HepG2 (cell line): ENCODE results near the gene IPO13. TPM values are rescaled to one million over a fixed set of nuclear protein-coding genes. Genes with fewer than 3 reads are reported as not detected.

Source experiments
- HES4 ChIP-seq: sonication (generic); formaldehyde crosslinking; IDR thresholded peaks from 2 replicates; pipeline ENCODE4 v1.9.0; 2021; ENCODE audit warnings: mild to moderate bottlenecking, missing genetic modification reagents, borderline replicate concordance
- MATR3 ChIP-seq: sonication (generic); formaldehyde crosslinking; IDR thresholded peaks from 2 replicates; pipeline ENCODE4 v1.4.0; 2020; ENCODE audit warnings: missing genetic modification reagents
- SCMH1 ChIP-seq: sonication (generic); formaldehyde crosslinking; IDR thresholded peaks from 2 replicates; pipeline ENCODE4 v1.9.0; 2021; ENCODE audit warnings: missing genetic modification reagents, mild to moderate bottlenecking, borderline replicate concordance
- ZNF468 ChIP-seq: sonication (generic); formaldehyde crosslinking; IDR thresholded peaks from 2 replicates; pipeline ENCODE4 v1.8.0; 2022; ENCODE audit warnings: mild to moderate bottlenecking, moderate library complexity, missing genetic modification reagents
- ZNF576 ChIP-seq: sonication (generic); formaldehyde crosslinking; IDR thresholded peaks from 2 replicates; pipeline ENCODE4 v1.4.0; 2020; ENCODE audit warnings: mild to moderate bottlenecking, missing genetic modification reagents
- ZNF792 ChIP-seq: IDR thresholded peaks from 2 replicates; pipeline ENCODE4 v1.6.1; 2016
- ZXDC ChIP-seq: sonication (generic); formaldehyde crosslinking; IDR thresholded peaks from 2 replicates; pipeline ENCODE4 v1.5.0; 2020; ENCODE audit warnings: mild to moderate bottlenecking, missing genetic modification reagents
- polyA plus RNA-seq, 8 experiments: library from polyadenylated mRNA; depleted of rRNA in 3 of 8; stranded (reverse) in 7 of 8; unstranded in 1 of 8; fragments of >200 nt; fragmentation: Illumina TruSeq in 4 of 8; extraction: Trizol in 4 of 8; gene quantifications; 2 replicates each; pipeline versions ENCODE4 v1.2.1 to v1.2.3, GENCODE V29; 2011 to 2016; ENCODE audit warnings: low read depth in 4 of 8, missing spikeins in 1 of 8, mixed read lengths in 1 of 8; ENCODE audit not compliant: insufficient read depth in 1 of 8
- total RNA-seq, 5 experiments: library from RNA; depleted of rRNA; stranded (reverse); fragments of >200 nt; fragmentation: Illumina TruSeq; extraction: Trizol; gene quantifications; 2 replicates each; pipeline ENCODE4 v1.2.3, GENCODE V29; 2016; ENCODE audit warnings: low read depth in 1 of 5
- TF ChIP-seq, protein P1 (sequence below): fragments of 450-650 bp; IDR thresholded peaks from 2 replicates; pipeline ENCODE4 v1.6.1; 2017; ENCODE audit warnings: mild to moderate bottlenecking
- TF ChIP-seq, protein P2 (sequence below): IDR thresholded peaks from 2 replicates; pipeline ENCODE4 v1.6.1; 2016; ENCODE audit warnings: low read depth

IPO13 gene
- total and polyA plus RNA-seq, 2 of the 13 experiments (the other 11 are each of a cell fraction or from before 2014, with no cell fraction given): 12.9 to 15.6 TPM

DNA sequence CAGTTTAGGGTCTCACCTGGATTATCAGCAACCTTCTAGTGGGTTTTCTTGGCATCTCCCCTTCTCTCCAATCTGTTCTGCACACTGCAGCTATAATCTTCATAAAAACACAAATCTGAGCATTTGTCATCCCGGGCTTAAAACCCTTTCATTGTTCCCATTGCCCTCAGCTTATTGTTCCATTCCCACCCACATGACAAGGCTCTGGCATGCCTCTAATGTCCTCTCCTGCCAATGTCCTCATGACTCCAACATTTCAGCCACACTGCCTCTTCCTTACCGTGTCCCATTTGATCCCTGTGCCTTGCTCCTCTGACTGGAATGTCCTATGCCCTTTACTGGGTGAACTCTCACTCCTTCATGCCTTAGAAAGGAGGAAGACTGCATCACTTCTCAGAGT is 15.6 kb downstream of the IPO13 start (continued):
- TF ChIP-seq, protein P1, sequence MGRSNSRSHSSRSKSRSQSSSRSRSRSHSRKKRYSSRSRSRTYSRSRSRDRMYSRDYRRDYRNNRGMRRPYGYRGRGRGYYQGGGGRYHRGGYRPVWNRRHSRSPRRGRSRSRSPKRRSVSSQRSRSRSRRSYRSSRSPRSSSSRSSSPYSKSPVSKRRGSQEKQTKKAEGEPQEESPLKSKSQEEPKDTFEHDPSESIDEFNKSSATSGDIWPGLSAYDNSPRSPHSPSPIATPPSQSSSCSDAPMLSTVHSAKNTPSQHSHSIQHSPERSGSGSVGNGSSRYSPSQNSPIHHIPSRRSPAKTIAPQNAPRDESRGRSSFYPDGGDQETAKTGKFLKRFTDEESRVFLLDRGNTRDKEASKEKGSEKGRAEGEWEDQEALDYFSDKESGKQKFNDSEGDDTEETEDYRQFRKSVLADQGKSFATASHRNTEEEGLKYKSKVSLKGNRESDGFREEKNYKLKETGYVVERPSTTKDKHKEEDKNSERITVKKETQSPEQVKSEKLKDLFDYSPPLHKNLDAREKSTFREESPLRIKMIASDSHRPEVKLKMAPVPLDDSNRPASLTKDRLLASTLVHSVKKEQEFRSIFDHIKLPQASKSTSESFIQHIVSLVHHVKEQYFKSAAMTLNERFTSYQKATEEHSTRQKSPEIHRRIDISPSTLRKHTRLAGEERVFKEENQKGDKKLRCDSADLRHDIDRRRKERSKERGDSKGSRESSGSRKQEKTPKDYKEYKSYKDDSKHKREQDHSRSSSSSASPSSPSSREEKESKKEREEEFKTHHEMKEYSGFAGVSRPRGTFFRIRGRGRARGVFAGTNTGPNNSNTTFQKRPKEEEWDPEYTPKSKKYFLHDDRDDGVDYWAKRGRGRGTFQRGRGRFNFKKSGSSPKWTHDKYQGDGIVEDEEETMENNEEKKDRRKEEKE: no peak
- TF ChIP-seq HES4 (CRISPR knock-in tag): no peak
- no peak for TF ChIP-seq ZXDC (CRISPR knock-in tag)
- TF ChIP-seq ZNF576: no peak
- TF ChIP-seq ZNF792 (CRISPR knock-in tag): no peak
- TF ChIP-seq ZNF468 (CRISPR knock-in tag): no peak
- TF ChIP-seq, protein P2, sequence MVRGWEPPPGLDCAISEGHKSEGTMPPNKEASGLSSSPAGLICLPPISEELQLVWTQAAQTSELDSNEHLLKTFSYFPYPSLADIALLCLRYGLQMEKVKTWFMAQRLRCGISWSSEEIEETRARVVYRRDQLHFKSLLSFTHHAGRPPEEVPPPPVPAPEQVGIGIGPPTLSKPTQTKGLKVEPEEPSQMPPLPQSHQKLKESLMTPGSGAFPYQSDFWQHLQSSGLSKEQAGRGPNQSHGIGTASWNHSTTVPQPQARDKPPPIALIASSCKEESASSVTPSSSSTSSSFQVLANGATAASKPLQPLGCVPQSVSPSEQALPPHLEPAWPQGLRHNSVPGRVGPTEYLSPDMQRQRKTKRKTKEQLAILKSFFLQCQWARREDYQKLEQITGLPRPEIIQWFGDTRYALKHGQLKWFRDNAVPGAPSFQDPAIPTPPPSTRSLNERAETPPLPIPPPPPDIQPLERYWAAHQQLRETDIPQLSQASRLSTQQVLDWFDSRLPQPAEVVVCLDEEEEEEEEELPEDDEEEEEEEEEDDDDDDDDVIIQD (CRISPR knock-in tag): no peak
- no peak for TF ChIP-seq SCMH1 (CRISPR knock-in tag)
- TF ChIP-seq MATR3 (CRISPR knock-in tag): no peak
